Measurements from ENCODE around the gene MFSD8.

GRCh38 chr4:127905029-127905428, 59.9 kb downstream of the MFSD8 start:
- TF ChIP-seq CTCF (IDR thresholded peaks at IDR 0.05) (no peak), POLR2A (IDR thresholded peaks at IDR 0.05) (no peak)

Measured in right lobe of liver (tissue), 4 donors.